Skeletal muscle tissue (tissue), 4 donors: ENCODE results near the gene AMBRA1. TPM values are rescaled to one million over a fixed set of nuclear protein-coding genes. Genes with fewer than 3 reads are reported as not detected.
A peak's percentile ranks its signal among the peaks of the same experiment; 100 is the strongest.

Experiments
- H3K27ac ChIP-seq: one replicate; pipeline ENCODE4 v1.7.0; 2013; ENCODE audit warnings: mild to moderate bottlenecking, low read depth, low read length, inconsistent platforms
- H3K27me3 ChIP-seq, 3 donors: one replicate each; pipeline ENCODE4 v1.7.0; 2013; ENCODE audit warnings: low read length in 3 of 3; ENCODE audit not compliant: control insufficient read depth in 3 of 3, insufficient read depth in 3 of 3
- H3K36me3 ChIP-seq, 3 donors: one replicate each; pipeline ENCODE4 v1.7.0; 2013; ENCODE audit warnings: low read length in 3 of 3; ENCODE audit not compliant: control insufficient read depth in 3 of 3, insufficient read depth in 3 of 3
- H3K4me1 ChIP-seq, 3 donors: one replicate each; pipeline ENCODE4 v1.7.0; 2013; ENCODE audit warnings: low read length in 3 of 3, mild to moderate bottlenecking in 3 of 3; ENCODE audit not compliant: control insufficient read depth in 3 of 3, insufficient read depth in 3 of 3
- H3K4me3 ChIP-seq, 3 donors: one replicate each; pipeline ENCODE4 v1.7.0; 2013; ENCODE audit warnings: low read length in 3 of 3
- H3K9ac ChIP-seq, 3 donors: one replicate each; pipeline ENCODE4 v1.7.0; 2013; ENCODE audit warnings: low read length in 3 of 3, mild to moderate bottlenecking in 3 of 3, moderate library complexity in 2 of 3, low read depth in 1 of 3
- H3K9me3 ChIP-seq, 3 donors: one replicate each; pipeline ENCODE4 v1.7.0; 2013; ENCODE audit warnings: low read length in 3 of 3; ENCODE audit not compliant: control insufficient read depth in 3 of 3
- total RNA-seq: library from RNA; depleted of rRNA; stranded (reverse); fragments of >200 nt; gene quantifications from one replicate; pipeline ENCODE4 v1.2.3, GENCODE V29; 2014
- donor health status: Osteomylitis.

The AMBRA1 gene
- total RNA-seq, 1 donor from 2014 or later = 17.7 TPM

DNA sequence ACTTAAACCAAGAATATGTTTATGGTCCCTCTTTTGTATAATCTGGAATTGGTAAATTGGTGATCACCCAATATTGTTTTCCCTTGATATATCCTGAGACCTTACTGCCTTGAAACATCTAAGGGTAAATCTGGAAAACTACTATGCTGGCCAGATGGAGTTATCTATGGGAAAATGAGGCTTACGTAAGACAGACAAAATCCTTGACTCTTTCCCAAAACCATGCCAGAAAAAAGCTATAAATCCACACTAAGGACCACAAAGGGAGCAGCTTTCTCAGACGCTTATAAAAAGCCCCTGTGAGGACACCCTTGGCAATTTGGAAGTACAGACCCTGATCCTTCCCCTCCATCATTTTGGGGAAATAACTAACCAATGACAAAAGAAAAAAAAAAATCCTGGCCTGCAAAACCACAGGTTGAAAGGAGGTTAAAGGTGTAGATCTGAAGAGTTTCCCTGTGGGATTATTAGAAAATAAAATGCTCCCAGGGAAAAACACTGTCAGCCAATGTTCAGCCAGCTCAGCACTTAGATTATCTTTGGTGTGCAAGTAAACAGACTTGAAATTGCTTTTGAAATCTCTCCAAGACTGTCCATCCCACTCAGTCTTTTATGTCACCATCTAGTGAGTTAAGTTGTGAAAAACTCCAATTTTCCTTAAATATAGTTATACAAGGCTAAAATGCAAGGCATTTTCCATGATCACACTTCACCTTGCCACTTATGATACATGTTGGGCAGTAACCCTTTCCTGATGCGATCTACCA is 6.6 kb upstream of the AMBRA1 start:
- H3K4me1 ChIP-seq = peaks cover 0 to 7% (median 0%) of the 10 kb centered on the region in 3 donors
- no peak overlapping the region for H3K9ac ChIP-seq
- no peaks in the 10 kb centered on the region for H3K9me3 ChIP-seq
- H3K27me3 ChIP-seq = no peaks in the 10 kb centered on the region
- H3K36me3 ChIP-seq = peaks cover 0 to 4% (median 3%) of the 10 kb centered on the region in 3 donors
- H3K4me3 ChIP-seq = no peak overlapping the region
- peak overlapping the region; percentile 28 for H3K27ac ChIP-seq

GRCh38 chr11:46599340-46600193 is 5.7 kb upstream of the AMBRA1 start:
- no peaks in the 10 kb centered on the region for H3K27me3 ChIP-seq
- peaks cover 0 to 4% (median 3%) of the 10 kb centered on the region in 3 donors for H3K36me3 ChIP-seq
- H3K9ac ChIP-seq = no peak overlapping the region
- no peaks in the 10 kb centered on the region for H3K9me3 ChIP-seq
- H3K4me3 ChIP-seq = no peak overlapping the region
- peak overlapping the region; percentile 28 for H3K27ac ChIP-seq
- peaks cover 0 to 9% (median 0%) of the 10 kb centered on the region in 3 donors for H3K4me1 ChIP-seq

DNA sequence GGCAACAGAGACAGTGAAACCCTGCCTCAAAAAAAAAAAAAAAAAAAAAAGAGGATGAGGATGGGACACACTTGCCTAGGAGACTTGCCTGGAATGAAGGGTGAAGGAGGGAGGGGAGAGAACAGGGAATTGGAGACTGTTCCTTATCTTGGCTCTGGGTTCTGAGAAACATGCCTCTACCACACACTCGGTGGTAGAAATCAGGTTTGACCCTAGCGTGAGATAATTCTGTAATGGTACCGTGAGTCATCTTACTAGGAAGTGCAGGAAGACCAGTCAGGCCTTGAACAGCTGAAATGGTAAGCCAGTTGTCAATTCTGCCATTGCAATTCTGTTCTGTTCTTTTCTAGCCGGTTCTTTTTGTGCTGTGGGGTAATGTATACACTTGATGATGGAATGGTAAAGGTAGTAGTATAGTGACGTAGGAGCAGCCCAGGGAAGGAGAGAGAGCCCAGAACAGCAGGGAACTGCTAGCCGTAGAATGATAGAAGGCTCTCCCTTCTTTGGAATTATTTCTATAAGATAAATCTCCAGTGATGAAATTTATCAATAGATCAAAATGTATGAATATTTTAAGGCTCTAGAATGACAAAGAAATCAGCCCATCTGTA is 3.9 kb upstream of the AMBRA1 start:
- Histone ChIP-seq H3K4me3 (no peak overlapping the region), H3K27me3 (no peaks in the 10 kb centered on the region), H3K9ac (no peak overlapping the region), H3K27ac (no peak overlapping the region), H3K4me1 (peaks cover 1 to 21% (median 11%) of the 10 kb centered on the region in 3 donors), H3K9me3 (no peaks in the 10 kb centered on the region), H3K36me3 (no peaks in the 10 kb centered on the region)

GRCh38 chr11:46597155-46597554 is 3.3 kb upstream of the AMBRA1 start:
- Histone ChIP-seq H3K27ac (no peak overlapping the region), H3K27me3 (no peaks in the 10 kb centered on the region), H3K9me3 (no peaks in the 10 kb centered on the region), H3K9ac (no peak overlapping the region), H3K4me1 (peaks cover 7 to 27% (median 16%) of the 10 kb centered on the region in 3 donors), H3K4me3 (no peak overlapping the region), H3K36me3 (no peaks in the 10 kb centered on the region)

DNA sequence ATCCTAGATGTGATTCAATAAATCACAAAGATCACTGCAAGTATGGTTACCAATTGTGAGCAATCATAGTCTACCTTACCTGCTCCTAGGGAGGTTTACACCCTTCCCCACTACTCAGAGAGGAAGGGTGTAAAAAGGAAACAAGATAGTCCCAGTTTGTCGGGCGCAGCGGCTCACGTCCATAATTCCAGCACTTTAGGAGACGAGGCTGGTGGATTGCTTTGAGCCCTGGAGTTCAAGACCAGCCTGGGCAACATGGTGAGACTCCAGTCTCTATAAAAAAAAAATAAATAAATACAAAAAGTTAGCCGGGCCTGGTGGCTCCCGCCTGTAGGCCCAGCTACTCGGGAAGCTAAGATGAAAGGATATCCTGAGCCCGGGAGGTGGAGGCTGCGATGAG is 962 bp upstream of the AMBRA1 start:
- Histone ChIP-seq H3K36me3 (no peaks in the 10 kb centered on the region), H3K4me1 (peaks cover 12 to 31% (median 24%) of the 10 kb centered on the region in 3 donors), H3K27me3 (no peaks in the 10 kb centered on the region), H3K9me3 (no peaks in the 10 kb centered on the region), H3K27ac (peak overlapping the region; percentile 78), H3K9ac (no peak overlapping the region), H3K4me3 (peak overlapping the region in 2 of 3 donors; percentile 75 to 98)

- peak overlapping the region; percentile 90 to 92 (median 91) for H3K9ac ChIP-seq
These were observed 514 bp upstream of the AMBRA1 start for GRCh38 chr11:46594374-46594700.

GRCh38 chr11:46590740-46591605 is 2.9 kb downstream of the AMBRA1 start:
- Histone ChIP-seq H3K4me1 (peaks cover 12 to 31% (median 28%) of the 10 kb centered on the region in 3 donors), H3K9ac (no peak overlapping the region), H3K9me3 (no peaks in the 10 kb centered on the region), H3K27me3 (no peaks in the 10 kb centered on the region), H3K27ac (no peak overlapping the region), H3K4me3 (peak overlapping the region in 1 of 3 donors; percentile 20), H3K36me3 (no peaks in the 10 kb centered on the region)

More at GRCh38 chr11:46594374-46594700, 514 bp upstream of the AMBRA1 start:
- peak overlapping the region; percentile 78 for H3K27ac ChIP-seq
- peaks cover 12 to 31% (median 24%) of the 10 kb centered on the region in 3 donors for H3K4me1 ChIP-seq
- peak overlapping the region; percentile 75 to 98 (median 81) for H3K4me3 ChIP-seq
- H3K36me3 ChIP-seq = no peaks in the 10 kb centered on the region
- H3K27me3 ChIP-seq = no peaks in the 10 kb centered on the region
- no peaks in the 10 kb centered on the region for H3K9me3 ChIP-seq

DNA sequence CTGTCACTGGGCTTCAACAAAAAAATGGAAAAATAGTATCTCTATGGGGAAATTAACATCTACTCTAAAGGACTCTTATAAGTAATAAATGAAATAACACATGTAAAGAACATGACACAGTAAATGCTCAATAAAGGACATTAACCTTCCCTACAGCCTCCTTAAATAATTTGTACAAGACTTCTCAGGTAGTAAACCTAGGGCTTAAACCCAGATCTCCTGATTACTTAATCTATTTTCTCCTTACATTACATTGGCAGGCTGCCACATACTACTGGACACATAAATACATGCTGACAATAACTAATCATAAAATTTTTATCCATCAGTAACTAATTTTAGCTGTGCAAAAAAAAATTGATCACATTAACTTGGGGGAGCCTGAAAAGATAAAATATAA is 4.9 kb downstream of the AMBRA1 start:
- Histone ChIP-seq H3K9me3 (no peaks in the 10 kb centered on the region), H3K4me3 (no peak overlapping the region), H3K36me3 (no peaks in the 10 kb centered on the region), H3K27me3 (no peaks in the 10 kb centered on the region), H3K27ac (no peak overlapping the region), H3K9ac (no peak overlapping the region), H3K4me1 (peaks cover 12 to 25% (median 24%) of the 10 kb centered on the region in 3 donors)

GRCh38 chr11:46588131-46588530 is 5.7 kb downstream of the AMBRA1 start:
- Histone ChIP-seq H3K27me3 (no peaks in the 10 kb centered on the region), H3K4me3 (no peak overlapping the region), H3K36me3 (no peaks in the 10 kb centered on the region), H3K4me1 (peaks cover 12 to 21% (median 20%) of the 10 kb centered on the region in 3 donors), H3K27ac (no peak overlapping the region), H3K9me3 (no peaks in the 10 kb centered on the region), H3K9ac (no peak overlapping the region)
